MV-4-11 (cell line): ENCODE measurements around the gene SUPT6H.
"Not testable (repeated sequence)": the region's sequence is repeated elsewhere in the genome, so short reads cannot be mapped to it uniquely, and the experiment has no call there.

Experiments used
- DNase-seq: peaks from one replicate; lab custom pipeline; 2025; lab: John Stamatoyannopoulos, UW

The SUPT6H gene

DNA sequence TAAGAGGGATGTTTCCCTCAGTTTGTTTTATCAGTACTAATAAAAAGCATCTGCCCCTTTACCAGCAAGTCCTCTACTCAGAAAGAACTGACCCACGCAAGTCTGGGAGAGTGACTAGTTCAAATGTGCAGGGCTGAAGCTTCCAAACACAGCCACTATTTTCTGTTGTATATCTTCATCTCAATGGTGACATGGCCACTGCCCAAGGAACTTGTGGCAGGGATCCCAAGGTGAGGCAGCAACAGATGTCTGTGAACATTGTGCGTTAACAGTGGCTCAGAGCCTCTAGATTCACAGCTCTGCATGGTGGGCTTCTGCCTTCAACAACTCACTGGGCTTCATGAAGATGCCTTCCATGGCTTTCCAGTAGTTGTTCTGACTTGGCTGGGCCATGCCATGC lies 13.3 kb upstream of the SUPT6H start:
- no peak for DNase-seq

DNA sequence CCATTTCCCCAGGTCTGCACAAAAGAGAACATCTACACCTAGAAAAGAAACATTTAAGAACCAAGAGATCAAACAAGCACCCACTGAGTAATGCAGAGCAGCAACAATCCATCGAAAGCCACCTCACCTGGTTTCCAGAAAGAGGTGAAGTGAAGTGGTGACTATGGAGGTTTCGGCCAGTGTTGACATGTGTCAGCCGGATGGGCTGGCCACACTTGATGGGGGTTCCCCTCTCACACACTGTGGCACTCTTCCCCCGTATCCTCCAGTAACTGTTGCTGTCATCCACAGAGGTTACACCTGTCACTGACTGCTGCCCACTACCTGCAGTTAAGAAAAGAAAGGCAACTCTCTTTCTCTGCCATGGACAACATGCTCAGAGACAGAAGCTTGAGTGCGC lies 6.8 kb upstream of the SUPT6H start:
- DNase-seq: no peak

DNA sequence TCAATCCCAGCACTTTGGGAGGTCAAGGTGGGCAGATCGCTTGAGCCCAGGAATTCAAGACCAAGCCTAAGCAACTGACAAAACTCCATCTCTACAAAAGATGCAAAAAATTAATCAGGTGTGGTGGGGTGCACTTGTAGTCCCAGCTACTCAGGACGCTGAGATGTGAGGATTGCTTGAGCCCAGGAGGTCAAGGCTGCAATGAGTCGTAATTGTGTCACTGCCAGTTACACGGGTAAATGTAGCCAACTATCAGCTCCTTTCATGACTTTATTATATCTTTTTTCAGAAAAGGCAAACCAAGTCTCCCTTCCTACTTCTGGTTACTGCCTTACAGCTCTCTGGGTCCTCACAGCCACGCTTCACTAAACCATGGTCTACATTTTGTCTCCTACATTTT lies 4.2 kb upstream of the SUPT6H start:
- DNase-seq: no peak

DNA sequence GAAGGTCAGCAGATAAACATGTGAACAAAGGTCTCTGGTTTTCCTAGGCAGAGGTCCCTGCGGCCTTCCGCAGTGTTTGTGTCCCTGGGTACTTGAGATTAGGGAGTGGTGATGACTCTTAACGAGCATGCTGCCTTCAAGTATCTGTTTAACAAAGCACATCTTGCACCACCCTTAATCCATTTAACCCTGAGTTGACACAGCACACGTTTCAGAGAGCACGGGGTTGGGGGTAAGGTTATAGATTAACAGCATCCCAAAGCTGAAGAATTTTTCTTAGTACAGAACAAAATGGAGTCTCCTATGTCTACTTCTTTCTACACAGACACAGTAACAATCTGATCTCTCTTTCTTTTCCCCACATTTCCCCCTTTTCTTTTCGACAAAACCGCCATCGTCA lies 3.7 kb upstream of the SUPT6H start:
- DNase-seq: not testable (repeated sequence)

DNA sequence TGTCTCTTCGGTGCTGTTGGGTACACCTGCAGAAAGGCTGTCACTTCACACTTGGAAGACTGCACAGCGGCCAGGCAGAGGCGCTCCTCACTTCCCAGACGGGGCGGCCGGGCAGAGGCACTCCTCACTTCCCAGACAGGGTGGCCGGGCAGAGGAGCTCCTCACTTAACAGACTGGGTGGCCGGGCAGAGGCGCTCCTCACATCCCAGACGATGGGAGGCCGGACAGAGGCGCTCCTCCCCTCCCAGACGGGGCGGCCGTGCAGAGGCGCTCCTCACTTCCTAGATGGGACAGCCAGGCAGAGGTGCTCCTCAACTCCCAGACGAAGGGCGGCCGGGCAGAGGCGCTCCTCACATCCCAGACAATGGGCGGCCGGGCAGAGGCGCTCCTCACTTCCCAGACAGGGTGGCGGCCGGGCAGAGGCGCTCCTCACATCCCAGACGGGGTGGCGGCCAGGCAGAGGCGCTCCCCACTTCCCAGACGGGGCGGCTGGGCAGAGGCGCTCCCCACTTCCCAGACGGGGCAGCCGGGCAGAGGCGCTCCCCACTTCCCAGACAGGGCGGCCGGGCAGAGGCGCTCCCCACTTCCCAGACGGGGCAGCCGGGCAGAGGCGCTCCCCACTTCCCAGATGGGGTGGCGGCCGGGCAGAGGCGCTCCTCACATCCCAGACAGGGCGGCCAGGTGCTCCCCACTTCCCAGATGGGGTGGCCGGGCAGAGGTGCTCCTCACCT lies 3.1 kb upstream of the SUPT6H start:
- not testable (repeated sequence) for DNase-seq

DNA sequence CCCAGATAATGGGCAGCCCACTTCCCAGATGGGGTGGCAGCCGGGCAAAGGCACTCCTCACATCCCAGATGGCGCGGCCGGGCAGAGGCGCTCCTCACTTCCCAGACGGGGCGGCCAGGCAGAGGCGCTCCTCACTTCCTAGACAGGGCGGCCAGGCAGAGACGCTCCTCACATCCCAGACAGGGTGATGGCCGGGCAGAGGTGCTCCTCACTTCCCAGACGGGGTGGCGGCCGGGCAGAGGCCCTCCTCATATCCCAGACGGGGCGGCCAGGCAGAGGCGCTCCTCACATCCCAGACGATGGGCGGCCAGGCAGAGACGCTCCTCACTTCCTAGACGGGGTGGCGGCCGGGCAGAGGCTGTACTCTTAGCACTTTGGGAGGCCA lies 2.5 kb upstream of the SUPT6H start:
- not testable (repeated sequence) for DNase-seq

DNA sequence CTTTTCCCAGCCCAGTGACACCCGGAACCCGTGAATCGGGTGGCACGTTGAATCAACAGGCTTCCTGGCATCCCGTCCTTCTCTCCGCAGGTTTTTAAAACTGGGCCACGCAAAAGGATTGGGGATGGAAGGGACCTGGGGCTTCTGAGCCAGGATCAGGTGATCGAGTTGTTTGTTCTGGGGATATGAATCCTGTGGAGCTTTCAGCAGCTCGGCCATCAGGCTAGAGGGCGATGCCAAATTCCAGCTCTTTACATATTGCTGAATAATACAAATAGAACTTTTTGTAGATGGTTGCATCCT lies 473 bp downstream of the SUPT6H start:
- no peak for DNase-seq

DNA sequence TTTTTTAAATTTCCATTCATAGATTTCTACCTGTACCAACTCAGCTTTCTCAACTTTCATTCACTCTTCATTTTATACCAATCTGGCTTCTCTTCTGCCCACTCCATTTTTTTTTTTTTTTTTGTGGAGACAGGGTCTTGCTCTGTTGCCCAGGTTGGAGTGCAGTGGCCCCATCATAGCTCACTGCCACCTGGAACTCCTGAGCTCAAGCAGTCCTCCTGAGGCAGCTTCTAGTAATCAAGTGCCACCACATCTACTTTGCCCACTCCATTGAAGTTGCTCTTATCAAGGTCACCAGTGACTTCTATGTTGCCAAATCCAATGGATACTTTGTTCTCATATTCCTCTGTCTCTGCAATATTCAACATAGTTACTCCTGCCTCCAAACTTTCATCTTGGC lies 1.7 kb downstream of the SUPT6H start:
- DNase-seq: no peak

DNA sequence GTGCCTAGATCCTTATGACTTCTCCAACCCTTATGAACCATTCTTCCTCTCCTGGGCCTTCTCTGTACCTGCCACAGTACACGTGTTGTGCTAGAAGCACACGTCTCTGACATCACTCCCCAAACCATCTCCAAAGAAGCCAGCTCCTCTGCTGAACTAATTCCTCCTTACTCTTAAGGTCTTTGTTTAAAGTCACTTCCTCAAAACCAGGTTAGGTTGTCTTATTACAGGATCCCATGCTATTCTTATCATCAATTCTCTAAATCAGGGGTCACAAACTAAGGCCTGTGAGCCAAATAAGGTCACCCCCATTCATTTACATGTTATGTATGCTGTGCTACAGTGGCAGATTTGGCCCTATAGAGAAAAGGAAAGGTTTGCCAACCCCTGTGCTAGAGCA lies 4.0 kb downstream of the SUPT6H start:
- peak; percentile 50 for DNase-seq

DNA sequence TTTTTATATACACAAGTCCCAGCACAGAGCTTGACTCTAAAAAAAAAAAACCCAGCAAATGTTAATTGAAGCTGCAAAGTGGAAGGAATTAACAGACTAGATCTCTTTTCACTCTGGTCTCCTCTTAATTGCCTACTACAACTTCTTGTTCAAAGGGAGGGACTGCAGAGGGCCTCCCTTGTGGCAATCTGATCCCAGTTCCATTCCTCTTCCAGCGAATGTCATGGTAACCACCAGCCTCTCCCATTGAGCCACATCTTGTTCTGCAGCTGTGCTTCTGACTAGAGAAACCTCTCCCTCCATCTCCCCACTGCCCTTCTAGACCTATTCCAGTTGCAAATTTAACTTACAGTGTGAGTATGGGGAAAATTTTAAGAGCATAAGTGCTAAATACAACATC lies 5.9 kb downstream of the SUPT6H start:
- no peak for DNase-seq

DNA sequence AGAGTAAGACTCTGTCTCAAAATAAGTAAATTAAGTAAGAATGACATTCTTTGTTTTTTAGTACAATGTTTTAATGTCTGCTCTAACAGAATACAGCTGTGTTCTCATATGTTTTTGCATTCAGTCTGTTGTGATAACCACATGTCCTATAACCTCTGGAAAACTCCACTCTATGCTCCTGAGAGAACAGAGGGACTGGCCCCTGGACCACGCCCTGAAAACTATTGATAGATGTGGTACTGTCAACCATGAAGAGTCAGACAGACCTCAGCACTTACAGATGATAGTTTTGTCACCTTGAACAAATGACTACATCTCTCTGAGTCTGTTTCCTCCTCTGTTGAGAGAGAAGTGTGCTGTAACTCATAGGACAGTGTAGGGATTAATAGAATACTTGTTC lies 7.9 kb downstream of the SUPT6H start:
- no peak for DNase-seq

DNA sequence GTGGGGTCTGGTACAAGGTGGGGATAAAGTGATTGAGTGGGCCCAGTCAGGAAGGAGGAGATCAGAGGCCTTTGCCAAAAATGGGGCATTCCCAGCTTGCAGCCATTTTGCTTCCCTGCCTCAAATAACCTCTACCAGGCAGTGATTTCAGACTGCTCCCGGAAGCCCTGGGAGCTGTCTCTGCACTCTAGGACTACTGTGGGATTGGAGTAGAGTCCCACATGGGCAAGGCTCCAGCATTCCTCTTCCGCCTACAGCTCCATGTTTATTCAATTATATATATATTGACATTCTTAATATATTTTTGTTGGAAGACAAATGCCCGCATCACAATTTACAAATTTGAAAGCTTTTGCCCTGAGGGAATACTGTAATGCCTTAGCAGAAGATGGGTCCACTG lies 13.5 kb downstream of the SUPT6H start:
- no peak for DNase-seq

DNA sequence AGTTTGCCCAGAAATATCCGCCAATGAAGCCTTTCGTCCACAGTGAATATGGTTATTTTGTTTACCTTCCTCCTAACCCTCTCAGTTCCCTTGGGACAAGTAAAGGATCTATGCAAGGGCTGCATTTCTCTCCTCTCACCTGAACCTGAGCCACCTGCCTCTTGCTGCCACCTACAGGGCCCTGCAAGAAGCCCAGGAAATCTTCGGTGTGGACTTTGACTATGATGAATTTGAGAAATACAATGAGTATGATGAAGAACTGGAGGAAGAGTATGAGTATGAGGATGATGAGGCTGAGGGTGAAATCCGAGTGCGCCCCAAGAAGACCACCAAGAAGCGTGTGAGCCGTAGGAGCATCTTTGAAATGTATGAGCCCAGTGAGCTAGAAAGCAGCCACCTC lies 14.0 kb downstream of the SUPT6H start:
- DNase-seq: no peak

DNA sequence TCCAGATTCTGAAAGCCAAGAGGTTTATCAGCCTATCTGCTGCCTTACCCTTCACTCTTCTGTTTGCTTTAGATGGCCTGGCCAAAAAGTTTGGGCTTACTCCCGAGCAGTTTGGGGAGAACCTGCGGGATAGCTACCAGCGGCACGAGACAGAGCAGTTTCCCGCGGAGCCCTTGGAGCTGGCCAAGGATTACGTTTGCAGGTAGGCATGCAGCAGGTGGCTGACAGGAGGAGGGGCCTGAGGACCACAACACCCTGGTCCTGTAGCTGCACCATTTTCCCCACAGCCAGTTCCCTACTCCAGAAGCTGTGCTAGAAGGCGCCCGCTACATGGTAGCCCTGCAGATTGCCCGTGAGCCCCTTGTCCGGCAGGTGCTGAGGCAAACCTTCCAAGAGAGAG lies 20.6 kb downstream of the SUPT6H start:
- DNase-seq: no peak

DNA sequence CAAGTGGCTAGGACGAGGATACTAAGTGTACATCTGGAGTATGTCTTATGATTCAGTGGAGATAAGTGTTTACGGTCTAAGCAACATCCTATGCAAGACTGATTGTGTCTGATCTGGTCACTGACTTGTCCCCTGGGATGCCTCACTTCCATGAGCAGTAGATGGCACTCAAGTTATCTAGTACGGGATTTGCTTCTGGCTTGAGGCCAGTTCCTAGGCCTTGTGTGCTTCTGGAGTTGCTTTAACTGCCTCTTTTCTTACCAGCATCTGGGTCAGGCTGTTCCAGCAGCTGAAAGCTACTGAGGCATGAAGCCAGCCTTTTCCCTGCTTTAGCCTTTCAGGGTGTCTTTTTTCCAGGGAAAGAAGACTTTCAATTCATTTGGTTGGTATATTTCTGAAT lies 23.0 kb downstream of the SUPT6H start:
- no peak for DNase-seq

DNA sequence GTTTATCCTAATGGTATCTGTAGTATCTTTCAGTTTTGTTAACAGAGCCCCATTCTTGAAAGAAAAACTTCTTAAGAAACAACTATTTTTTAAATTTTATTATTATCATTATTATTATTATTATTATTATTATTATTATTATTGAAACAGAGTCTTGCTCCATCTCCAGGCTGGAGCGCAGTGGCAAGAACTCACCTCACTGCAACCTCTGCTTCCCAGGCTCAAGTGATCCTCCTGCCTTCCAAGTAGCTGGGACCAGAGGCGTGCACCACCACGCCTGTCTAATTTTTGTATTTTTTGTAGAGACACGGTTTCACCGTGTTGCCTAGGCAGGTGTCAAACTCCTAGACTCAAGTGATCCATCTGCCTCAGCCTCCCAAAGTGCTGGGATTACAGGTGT lies 23.4 kb downstream of the SUPT6H start:
- DNase-seq: no peak

DNA sequence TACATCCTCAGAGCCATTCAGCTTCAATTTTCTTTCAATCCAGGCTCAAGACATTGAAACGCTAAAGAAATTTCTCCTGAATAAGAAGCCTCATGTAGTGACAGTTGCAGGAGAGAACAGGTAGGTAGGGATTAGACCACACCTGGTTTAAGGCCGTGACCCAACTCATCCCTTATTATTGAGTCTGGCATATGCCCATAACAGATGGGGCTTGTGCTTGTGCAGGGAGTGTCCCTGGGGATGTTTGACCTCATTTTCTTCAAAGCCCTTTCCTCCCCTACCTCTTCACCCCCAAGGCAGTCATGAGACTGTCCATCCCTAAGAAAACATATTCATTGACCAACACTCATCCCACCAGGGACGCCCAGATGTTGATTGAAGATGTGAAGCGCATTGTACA lies 24.3 kb downstream of the SUPT6H start:
- no peak for DNase-seq

DNA sequence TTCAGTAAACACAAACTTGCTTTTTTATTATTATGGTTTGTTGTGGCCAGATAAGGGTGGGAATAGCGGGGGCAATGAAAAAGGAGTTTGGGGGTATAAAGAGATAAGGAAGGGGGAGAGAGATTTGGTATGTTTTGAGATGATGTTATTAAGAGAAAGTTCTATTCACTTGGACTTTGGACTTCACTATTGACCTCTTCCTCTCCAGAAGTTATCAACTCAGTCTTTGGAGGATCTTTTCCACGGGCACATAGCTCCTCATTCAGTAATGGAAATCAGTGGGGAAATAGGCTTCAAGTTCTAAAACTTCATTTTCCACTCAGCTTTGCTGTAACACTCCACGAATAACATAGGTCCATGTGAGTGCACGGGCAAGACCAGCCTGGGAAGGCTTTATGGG lies 26.5 kb downstream of the SUPT6H start:
- no peak for DNase-seq

DNA sequence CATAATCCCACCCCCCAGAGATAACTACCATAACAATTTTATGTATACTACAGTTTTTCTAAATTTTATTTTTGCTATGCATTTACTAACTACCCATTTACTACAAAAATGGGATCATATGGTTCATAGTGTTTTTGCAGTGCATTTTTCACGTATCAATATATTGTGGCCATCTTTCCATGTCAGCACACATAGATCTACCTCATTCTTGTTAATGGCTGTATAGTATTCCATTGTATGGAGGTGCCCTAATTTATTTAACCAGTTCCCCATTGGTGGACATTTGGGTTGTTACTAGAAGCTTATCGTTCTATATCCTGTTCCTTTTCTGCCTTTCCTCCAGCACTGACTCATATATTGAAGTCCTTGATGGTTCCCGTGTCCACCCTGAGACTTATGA lies 27.0 kb downstream of the SUPT6H start:
- no peak for DNase-seq

DNA sequence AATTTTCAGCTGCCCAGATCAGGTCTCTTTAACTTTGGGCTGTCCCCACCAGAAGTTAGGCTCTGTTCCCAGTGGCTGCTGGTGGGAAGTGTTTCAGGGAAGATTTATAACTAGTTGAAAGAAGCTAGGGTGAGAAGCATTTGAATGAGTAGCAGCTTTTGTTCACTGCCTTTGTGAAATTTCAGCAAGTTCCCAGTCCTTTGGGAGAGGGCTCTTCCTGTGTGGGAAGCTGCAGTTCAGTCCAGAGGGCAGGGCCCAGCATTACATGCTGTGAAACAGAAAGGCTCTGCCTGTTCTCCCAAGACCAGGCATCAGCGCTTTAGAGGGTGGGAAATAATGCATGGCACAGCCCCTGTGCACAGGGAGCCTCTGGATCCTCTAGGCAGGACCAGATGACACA lies 31.9 kb downstream of the SUPT6H start:
- no peak for DNase-seq

DNA sequence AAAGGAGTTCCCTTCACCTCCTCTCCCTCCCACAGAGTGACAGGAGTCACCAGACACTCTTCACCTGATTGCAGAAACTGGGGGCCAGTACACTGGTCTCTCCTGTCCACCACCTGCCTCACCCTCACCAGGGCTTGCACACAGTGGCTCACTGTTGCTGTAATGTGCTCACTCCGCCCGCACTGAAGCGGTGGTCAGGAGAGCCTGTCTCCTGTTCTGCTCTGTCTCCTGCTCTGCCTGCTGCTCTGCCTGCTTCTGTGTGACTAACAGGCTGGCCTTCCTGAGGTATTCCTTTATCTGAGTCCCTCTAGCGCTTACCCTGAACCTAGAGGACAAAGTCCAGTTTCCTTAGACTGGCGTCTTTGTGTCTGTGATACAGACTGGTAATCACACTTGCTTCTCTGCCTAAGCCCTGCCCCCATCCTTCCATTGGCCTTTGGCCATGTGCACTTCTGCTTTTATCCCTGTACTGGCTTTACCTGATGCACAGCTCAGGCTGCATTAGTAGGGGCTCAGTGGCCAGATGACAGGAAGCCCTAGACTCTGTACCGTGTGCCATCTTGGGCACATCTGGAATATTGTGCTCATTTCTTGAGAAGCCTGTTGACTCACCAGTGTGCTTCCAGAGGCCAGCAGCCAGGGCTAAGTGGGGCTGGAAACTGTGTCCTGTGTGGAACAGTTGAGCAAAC lies 36.4 kb downstream of the SUPT6H start:
- DNase-seq: peak; percentile 2

DNA sequence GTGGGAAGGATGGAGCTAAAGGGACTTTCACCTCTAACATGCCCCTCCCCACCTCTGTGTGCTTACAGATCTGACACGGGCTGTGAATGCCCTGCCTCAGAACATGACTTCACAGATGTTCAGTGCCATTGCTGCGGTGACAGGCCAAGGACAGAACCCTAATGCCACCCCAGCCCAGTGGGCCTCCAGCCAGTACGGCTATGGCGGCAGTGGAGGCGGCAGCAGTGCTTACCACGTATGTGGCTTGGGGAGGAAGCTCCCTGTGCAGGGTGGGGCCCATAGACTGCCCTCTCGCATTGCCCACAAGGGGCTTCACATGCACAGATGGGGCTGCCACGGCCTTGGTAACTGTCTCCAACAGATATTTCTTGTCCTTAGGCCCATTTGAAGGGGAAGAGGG lies 38.3 kb downstream of the SUPT6H start:
- DNase-seq: no peak

DNA sequence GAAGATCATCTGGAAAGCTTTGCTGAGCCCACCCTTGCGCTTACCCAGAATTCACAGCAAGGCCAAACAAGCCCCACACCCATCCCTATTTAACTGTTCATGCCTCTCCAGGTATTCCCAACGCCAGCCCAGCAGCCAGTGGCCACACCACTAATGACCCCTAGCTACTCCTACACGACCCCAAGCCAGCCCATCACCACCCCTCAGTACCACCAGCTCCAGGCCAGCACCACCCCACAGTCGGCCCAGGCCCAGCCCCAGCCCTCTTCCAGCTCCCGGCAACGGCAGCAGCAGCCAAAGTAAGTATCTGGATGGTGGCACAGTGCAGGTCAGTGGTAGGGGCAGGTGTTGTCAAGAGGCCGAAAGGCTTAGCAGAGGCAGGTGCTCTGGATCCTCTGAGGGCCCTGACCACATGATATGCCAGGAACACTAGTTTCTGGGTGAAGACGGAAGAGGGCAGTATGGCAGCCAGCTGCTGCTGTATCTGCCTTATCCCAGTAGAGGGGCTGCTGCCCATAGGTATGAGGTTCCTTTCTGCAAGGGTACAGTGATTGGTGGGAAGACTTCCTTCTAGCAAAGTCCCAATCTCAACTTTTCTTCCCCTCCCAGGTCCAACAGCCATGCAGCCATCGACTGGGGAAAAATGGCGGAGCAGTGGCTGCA lies 39.0 kb downstream of the SUPT6H start:
- no peak for DNase-seq
